ENCODE data around the gene ING2. TPM values are rescaled to one million over a fixed set of nuclear protein-coding genes. Genes with fewer than 3 reads are reported as not detected.
"Not testable (repeated sequence)": the region's sequence is repeated elsewhere in the genome, so short reads cannot be mapped to it uniquely, and the experiment has no call there.

The ING2 gene
- polyA plus RNA-seq, 3 donors, result 19.9 to 27.7 (median 27.0) TPM

DNA sequence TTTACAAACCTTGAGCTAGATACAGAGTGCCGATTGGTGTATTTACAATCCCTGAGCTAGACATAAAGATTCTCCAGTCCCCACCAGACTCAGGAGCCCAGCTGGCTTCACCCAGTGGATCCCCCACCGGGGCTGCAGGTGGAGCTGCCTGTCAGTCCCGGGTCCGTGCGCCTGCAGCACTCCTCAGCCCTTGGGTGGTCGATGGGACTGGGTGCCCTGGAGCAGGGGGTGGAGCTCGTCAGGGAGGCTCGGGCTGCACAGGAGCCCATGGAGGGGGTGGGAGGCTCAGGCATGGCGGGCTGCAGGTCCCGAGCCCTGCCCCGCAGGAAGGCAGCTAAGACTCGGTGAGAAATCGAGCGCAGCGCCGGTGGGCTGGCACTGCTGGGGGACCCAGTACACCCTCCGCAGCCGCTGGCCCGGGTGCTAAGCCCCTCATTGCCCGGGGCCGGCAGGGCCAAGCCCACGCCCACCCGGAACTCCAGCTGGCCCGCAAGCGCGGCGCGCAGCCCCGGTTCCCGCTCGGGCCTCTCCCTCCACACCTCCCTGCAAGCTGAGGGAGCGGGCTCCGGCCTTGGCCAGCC is 22.3 kb upstream of the ING2 start:
- DNase-seq (ENCODE audit: extremely low read depth in 1 of 11, low read depth in 9 of 11, low spot score in 4 of 11), result not testable (repeated sequence)

DNA sequence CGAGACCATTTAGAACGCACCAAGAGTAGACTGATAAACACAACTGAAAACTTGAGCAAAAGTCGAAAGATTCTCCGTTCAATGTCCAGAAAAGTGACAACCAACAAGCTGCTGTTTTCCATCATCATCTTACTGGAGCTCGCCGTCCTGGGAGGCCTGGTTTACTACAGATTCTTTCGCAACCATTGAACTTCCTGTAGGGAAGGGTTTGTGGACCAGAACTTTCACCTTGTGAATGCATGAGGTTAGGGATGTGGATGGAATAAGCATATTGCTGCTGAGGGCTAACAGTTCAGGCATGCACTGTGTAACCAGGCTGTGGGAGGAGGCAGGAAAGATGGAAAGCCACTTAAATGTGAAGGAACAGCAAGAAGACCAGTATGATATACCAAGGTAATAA is 20.9 kb upstream of the ING2 start:
- DNase-seq (ENCODE audit: extremely low read depth in 1 of 11, low read depth in 9 of 11, low spot score in 4 of 11), result no peak

DNA sequence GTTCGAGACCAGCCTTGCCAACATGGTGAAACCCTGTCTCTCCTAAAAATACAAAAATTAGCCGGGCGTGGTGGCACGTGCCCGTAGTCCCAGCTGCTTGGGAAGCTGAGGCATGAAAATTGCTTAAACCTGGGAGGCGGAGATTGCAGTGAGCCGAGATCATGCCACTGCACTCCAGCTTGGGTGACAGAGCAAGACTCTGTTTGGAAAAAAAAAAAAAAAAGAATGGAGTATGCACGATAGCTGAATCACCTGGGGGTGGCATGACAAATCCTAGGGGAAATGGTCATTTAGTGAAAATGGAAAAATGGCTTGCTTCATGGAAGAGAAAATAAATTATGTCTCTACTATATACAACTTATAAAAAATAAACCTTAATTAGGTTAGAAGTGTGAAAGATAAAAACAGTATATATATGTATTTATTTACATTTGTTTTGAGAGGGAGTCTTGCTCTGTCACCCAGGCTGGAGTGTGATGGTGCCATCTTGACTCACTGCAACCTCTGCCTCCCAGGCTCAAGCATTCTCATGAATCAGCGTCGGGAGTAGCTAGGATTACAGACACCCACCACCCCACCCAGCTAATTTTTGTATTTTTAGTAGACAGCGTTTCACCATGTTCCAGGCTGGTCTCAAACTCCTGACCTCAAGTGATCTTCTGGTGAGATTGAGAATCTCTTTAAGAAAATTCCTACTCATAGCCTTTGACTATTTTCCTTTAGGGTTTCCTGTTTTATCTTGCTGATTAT is 19.3 kb upstream of the ING2 start:
- no peak for DNase-seq (ENCODE audit: extremely low read depth in 1 of 11, low read depth in 9 of 11, low spot score in 4 of 11)

- DNase-seq (ENCODE audit: extremely low read depth in 1 of 11, low read depth in 9 of 11, low spot score in 4 of 11), result no peak
Observed at GRCh38 chr4:183492791-183493222, 12.1 kb upstream of the ING2 start.

DNA sequence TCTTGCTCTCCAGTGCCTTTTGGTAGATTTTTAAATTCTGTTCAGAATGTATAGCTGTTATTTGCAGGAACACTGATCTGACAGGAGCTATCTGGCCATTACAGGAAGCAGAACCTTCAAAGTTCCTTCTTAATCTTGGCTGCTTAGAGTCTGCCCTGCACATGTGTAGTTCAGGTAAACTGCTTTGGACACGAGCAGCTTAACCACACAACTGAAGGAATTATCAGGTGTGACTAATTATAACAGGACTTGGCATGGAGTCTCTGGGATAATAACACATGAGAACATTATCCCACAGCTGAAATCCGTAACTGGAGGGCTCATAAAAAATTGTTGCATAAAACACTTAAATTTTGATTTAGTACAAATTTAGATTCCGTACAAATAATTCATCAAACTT is 11.6 kb upstream of the ING2 start:
- no peak for DNase-seq (ENCODE audit: extremely low read depth in 1 of 11, low read depth in 9 of 11, low spot score in 4 of 11)

DNA sequence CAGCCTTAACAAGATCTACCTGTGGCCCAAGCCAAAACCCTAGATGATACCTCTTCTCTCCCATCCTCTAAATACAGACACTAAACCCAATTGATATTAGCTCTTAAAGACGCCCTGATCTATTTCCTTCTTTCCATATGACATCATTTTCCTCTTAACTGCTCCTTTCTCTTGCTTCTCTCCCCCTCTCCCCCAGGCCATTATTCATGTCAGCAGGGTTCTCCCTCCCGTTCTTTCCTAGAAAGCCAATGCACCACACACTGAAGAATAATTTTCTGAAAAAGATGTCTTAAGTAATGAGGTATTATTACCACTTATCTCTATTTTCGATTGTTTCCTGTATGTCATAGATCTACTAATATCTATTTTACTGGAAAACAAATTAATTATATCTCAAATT is 9.7 kb upstream of the ING2 start:
- DNase-seq (ENCODE audit: extremely low read depth in 1 of 11, low read depth in 9 of 11, low spot score in 4 of 11), result no peak

GRCh38 chr4:183499389-183499788 is 5.5 kb upstream of the ING2 start:
- DNase-seq (ENCODE audit: extremely low read depth in 1 of 11, low read depth in 9 of 11, low spot score in 4 of 11), result no peak

DNA sequence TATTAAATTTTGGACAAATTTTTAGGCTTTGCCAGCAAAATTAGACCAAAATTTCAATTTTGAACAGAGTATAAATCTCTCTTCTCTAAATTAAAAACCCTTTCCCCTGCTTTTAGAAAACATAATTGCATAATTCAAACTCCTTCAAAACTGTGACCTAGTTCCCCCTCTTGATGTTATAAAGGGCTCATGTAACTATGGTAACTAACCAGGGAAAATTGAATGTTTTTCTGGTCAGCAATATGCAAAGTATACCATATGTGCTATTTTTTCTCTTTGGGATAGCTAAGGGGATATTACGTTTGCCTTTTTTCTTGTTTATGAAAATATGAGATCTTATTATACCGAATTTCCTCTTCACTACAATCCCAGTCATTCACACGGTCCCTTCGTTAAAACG is 5.1 kb upstream of the ING2 start:
- no peak for DNase-seq (ENCODE audit: extremely low read depth in 1 of 11, low read depth in 9 of 11, low spot score in 4 of 11)

- DNase-seq (ENCODE audit: extremely low read depth in 1 of 11, low read depth in 9 of 11, low spot score in 4 of 11), result peak in 4 of 11 donors; percentile 17 to 42 (median 25)
Observed at GRCh38 chr4:183503497-183504063, 1.3 kb upstream of the ING2 start.

DNA sequence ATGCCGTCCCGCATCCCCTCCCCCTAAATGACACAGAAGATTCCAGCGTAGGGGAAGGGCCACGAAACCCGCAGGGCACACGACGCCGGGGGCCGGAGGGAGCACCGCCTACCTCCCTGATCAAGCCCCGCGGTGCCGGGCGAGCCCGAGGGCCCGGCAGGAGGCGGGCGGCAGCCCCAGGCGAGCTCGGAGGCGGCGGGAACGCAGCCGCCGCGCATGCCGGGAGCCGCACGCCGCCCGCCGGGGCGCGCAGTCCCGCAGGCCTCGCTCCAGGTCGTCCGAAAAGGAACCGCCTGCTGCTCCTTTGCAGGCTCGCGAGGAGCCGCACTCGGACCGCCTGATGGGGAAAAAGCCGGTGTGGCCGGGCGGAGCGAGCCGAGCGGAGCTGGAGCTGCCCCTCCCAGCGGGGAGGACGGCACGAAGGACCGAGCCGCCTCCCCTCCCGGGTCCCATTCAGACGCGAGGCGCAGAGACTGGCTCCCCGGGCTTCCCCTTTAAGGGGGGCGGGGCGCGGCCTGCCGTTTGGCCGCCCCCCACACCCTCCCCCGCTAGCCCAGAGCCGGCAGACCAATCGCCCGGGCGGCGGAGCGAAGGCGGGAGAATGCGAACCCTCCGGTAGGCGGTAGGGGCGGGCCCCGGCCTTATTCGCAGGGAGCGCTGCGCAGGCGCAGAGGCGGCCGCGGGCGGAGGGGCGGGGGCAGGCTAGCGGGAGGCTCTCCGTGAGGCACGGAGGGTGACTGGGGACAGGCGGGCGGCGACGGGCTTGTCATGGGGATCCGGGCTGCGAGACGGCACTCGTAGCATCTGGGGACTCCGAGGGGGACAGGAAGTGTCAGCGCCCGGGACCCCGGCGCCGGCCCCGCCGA is 561 bp upstream of the ING2 start:
- DNase-seq (ENCODE audit: extremely low read depth in 1 of 11, low read depth in 9 of 11, low spot score in 4 of 11), result peak; percentile 91 to 99 (median 97)

GRCh38 chr4:183505611-183506388 is 942 bp downstream of the ING2 start:
- peak; percentile 81 to 90 (median 86) for DNase-seq (ENCODE audit: extremely low read depth in 1 of 11, low read depth in 9 of 11, low spot score in 4 of 11)

DNA sequence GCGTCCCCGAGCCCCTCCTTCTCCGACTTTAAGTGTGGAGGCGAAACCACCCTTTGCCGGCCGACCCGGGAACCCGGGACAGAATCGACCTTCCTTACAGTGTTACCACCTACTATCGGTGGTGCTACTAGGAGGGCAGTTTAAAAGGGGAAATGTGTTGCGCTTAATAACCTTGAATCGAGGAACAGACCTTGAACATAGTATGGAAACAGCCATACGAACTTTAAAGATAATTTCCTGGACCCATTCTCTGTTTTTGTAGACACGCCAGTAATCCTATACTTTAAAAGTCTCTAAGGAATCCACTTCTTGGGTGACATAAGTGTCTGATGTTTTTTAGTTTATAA is 1.5 kb downstream of the ING2 start:
- no peak for DNase-seq (ENCODE audit: extremely low read depth in 1 of 11, low read depth in 9 of 11, low spot score in 4 of 11)

- no peak for DNase-seq (ENCODE audit: extremely low read depth in 1 of 11, low read depth in 9 of 11, low spot score in 4 of 11)
Observed at GRCh38 chr4:183507925-183508696, 3.3 kb downstream of the ING2 start.

DNA sequence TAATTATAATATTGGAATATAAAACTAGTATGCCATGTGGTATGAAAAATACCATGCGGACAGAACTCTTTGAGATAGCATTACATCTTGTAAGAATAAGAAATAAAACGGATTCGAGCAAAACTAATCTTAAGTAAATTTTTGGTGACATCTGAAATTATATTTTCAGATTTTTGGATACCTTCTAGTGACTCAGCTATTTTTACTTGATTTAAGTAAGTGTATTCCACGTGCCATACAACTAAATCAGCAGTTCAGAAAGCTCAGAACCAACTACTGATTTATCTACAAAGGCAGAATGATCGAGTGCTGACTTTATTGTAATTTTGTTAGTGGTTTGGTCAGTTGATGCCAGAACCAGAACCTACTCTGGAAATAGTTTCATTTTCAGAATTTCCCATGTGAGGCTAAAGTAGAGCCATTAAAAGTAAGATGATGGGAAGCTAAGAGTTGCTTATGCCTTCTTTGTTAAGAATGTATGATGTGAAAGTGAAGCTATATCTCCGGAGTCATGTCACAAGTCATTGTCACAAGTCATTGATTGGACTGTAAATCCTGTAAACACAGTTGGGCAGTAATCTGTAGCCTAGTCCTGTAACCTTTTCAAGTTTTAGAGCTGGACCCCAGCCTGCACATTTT is 4.0 kb downstream of the ING2 start:
- DNase-seq (ENCODE audit: extremely low read depth in 1 of 11, low read depth in 9 of 11, low spot score in 4 of 11), result no peak

DNA sequence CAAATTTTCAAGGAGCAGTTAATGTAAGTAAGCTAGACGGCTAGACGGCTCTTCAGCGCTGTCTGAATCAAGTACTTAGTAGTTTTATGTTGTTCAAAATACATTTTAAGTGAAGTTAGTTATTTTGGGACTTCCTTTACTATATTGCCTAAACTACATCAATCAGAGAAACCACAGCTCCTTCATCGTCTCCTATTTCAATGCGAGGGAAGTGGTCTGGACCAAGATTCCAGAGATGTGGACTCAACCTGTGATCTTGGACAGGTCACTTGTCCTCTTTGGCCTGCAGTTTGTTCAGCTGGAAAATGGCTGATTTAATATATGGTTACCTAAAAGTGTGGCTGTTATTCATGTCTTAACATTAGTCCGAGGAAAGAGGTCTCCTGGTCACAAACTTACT is 10.6 kb downstream of the ING2 start:
- DNase-seq (ENCODE audit: extremely low read depth in 1 of 11, low read depth in 9 of 11, low spot score in 4 of 11), result no peak

- DNase-seq (ENCODE audit: extremely low read depth in 1 of 11, low read depth in 9 of 11, low spot score in 4 of 11), result no peak
Observed at GRCh38 chr4:183517194-183517593, 12.3 kb downstream of the ING2 start.

- DNase-seq (ENCODE audit: extremely low read depth in 1 of 11, low read depth in 9 of 11, low spot score in 4 of 11), result no peak
Observed at GRCh38 chr4:183517781-183518180, 12.9 kb downstream of the ING2 start.

DNA sequence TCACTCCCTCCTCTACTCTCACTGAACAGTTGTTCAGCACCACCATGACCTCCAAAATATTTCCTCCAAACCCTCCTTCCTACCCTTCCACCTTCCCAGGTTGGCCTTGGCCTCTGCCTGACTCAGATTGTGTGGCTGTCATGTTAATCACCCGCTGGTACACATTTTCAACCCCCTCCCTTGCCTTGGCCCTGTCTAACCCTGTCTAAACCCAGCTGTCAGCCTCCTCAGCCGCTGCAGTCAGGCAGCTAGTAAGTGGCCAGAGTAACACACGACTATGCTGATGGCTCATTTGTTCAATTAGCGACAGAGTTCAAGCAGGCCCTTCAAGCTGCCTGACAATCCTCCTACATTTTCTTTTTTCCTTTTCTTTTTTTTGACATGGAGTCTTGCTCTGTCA is 18.0 kb downstream of the ING2 start:
- DNase-seq (ENCODE audit: extremely low read depth in 1 of 11, low read depth in 9 of 11, low spot score in 4 of 11), result no peak
